Measurements from ENCODE around the gene RNF8.
"Not testable (repeated sequence)": the region's sequence is repeated elsewhere in the genome, so short reads cannot be mapped to it uniquely, and the experiment has no call there.

RNF8 gene, protein sequence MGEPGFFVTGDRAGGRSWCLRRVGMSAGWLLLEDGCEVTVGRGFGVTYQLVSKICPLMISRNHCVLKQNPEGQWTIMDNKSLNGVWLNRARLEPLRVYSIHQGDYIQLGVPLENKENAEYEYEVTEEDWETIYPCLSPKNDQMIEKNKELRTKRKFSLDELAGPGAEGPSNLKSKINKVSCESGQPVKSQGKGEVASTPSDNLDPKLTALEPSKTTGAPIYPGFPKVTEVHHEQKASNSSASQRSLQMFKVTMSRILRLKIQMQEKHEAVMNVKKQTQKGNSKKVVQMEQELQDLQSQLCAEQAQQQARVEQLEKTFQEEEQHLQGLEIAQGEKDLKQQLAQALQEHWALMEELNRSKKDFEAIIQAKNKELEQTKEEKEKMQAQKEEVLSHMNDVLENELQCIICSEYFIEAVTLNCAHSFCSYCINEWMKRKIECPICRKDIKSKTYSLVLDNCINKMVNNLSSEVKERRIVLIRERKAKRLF

DNA sequence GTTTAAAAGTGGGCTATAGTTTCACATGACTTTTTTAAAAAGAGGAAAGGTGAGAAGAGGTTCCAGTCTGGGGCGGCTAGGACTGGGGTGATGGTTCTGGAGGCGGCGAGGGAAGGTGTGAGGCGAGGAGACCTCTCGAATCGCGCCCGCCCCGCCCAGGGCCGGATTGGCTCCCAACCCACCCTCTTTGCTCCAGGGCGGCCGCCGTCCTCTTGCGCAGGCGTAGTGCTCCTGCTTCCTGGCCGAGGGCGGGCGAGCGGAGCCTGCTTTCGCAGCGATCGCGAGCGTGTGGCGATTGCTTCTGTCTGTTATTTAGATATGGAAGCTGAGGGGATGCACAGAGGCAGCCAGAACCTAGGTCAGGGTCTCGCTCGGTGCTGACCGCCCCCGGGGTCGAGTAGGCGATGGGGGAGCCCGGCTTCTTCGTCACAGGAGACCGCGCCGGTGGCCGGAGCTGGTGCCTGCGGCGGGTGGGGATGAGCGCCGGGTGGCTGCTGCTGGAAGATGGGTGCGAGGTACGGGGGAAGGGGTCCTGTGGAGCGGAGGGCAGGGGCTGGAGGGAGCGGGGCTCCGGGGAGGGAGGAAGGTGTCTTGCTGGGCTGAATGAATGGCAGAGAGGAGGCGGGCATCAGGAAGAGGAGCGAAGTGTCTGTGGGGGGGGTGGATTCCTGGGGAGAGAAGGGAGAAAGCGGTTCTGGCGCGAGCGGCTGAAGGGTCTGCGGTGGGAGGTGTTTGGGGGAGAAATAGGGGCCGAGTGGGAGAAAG lies at the start of gene RNF8:
RNF8 (plus strand) TSS at position 223 of the 765 bp plus-strand sequence; CDS start at position 405, 182 bp downstream.
- DNase-seq, result peak; percentile 87

DNA sequence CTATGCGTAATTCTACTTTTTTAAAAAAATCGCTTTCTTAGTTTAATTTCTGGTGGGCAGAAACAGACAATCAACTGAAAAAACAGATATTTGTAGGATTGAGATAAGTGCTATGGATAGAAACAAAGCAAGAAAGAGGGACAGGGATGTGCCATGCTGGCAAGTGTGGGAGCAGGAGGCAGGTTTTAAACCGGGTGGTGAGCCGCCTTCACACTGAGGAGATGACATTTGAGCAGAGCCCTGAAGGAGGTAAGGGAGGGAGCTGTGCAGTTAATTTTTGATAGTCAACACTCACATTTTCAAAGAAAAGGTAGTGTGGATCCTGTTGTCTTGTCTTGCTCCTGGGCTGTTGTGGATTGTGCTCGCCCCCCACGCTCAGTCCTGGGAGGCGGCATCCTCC lies 49.0 kb upstream of the RNF8 start:
- no peak for DNase-seq

DNA sequence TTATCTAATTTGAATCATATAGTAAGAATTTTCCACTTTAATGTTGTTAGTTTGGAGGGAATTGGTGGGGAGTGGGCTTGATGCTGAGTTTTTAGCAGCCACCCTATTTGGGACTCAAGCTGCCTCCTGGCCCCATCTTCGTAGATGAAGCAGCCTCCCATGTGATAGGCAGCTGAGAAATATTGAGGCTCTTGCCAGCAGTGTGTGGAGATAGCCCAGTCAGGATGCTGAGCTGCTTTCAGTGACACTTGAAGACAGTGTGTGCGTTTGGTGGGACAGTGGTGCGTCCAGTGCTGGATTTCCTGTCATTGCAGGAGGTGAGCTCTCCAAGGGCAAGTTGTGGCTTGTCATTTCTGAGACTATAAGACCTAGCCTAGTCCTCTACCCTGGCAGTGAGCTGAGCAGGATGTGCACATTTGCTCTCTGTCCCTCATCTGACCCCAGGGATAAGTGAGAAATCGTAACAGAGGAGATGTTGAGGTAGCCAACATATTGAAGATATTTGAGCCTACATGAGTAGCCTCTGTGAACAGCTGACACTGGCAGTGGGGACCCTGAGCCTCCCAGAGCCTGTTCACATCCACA lies 47.9 kb upstream of the RNF8 start:
- no peak for DNase-seq

DNA sequence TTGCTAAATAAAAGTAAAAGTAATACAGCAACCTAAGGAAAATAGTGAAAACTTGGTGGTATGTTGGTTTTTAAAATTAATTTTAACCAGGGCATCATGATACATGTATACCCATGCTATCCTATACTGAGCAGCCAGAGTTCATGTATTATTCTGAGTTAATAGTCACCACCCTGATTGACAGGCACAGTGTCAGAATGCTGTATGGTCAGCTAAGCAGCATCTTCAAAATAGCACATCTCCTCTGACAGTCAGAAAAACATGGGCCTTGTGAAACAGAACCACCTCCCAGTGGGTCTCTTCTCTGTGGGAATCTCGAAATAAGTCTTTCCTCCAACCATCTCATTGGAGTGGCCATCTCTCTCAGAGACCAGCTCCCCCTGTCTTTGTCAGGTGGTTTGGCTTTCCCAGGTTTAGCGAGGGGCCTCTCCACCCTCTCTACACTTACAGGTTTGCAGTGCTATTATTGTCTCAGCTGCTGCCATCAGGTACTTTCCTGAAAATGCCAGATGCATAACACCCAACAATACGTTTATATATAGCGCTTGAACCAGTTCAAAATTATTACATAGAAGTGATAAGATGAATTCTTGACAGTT lies 47.1 kb upstream of the RNF8 start:
- no peak for DNase-seq

DNA sequence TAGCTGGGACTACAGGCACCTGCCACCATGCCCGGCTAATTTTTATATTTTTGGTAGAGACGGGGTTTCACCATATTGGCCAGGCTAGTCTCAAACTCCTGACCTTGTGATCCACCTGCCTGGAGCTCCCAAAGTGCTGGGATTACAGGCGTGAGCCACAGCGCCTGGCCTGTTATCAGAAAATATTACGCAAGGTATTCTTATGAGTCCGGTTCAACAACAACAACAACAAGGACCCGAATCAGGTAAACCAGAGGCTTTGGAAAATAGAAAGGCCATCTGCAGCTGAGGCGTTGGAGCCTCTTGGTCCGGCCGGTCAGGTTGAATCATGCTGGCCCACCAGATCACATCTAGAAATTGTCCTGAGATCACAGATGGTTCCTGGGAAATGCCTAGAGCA lies 46.3 kb upstream of the RNF8 start:
- DNase-seq, result not testable (repeated sequence)

DNA sequence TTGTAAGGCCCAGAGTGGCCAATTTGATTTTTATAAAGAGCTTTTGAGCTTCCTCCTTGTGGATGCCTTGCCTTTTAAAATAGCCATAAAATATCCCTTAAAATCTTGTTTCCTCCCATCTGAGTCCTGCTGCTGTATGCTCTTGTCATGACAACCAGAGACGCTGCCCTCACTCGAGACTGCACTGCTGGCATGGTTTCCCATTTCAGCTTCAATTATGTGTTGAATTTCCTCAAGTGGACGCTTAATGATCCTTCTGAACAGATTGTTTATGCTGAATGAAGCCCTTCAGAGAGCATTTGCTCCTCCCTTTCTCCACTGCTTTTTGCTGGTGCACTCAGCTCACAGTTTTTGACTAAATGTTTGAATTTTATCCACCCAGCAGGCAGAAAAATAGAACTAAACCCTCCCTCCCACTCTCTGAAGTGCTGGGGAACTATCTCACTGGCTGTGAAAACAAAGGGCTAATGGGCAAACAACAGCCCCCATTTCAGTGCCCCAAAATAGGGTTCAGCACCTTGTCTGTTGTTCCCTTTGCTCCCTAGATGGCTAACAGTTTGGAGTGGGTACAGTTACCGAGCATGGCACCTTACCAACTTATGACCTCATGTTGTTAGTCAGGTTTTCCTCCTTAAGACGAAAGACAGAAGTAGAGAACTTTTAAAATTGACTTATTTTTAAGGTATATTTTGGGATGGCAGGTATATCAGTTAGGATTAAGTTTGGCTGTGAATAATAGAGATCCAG lies 45.5 kb upstream of the RNF8 start:
- DNase-seq, result no peak

DNA sequence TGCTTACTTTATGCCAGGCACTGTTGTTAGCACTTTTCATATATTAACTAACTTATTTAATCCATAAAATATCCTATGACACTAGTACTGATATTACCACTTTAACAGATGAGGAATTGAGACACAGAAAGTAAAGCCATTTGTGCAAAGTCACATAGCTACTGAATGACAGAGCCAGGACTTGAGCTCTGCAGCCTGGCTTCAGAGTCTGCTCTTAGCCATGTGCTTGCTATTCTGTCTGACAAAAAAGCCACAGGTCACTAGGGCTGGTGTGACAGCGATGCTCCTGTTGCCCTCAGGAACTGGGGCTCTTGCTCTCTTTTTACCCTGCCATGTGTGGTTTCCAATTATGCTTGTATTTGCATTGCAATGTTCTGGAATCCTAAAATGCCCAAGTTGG lies 44.7 kb upstream of the RNF8 start:
- no peak for DNase-seq

DNA sequence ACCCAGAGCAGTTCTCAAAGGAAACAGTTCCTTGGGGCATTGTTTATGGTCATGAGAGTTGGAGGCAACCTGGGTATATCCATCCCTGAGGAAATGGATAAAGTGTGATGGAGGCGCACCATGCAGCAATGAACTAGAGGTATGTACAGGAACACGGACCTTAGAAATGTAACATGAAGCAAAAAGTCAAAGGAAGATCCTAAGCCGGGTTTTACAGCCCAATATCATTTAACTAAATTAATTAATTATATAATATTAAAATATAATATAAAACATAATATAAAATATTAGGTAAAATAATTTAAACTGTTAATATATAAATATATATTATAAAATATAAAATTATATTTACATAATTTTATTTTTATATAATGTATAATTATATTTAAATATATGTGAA lies 44.1 kb upstream of the RNF8 start:
- DNase-seq, result no peak

DNA sequence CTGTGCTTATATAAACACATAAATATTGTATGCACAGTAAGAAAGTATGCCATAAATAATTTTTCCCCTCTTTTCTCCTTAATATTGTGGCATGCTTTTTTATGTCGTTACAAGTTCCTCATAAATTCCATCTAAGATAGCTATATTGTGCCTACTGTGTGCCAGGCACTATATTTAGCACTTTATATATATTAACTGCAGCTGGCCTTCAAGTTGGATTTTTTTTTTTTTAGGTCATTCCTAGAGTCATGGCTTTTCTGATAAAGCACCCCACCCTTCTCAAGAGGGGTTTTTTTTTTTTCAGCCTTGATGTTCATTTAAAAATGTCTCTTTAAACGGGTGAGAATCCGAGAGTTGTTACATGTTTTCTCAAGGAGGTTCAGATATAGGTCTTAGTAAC lies 42.8 kb upstream of the RNF8 start:
- no peak for DNase-seq

DNA sequence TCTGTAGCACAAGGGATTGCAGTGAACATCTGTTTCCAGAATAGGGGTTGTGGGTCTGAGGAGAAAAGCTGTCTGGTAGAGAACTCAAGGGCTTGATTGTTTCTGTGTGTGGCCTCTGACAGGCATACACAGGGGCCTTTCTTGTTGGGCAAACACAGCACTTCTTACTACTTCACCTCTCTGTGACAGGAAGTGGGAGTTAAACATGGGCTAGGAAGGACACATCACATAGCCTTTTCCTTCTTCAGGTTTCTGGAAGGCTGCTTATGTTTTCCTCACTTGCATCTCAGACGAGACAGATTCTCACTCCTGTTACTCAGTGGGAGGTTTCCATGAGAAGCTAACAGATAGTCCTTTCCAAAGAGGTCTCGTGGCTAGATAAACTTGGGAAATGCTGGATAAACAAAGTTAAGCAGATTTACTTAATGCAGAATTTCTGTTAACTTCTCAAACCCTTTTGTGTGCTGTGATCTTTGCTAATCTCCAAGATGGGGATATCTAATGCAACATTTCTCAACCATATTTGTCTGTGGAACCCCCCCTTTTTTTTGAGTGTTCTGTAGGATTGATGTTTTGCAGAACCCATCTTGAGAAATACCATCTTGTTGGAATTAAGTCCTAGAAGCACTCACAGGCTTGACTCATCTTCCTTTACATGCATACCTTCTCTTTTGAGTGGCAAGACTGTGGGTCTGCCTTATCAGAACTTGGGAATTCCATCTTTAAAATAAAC lies 41.9 kb upstream of the RNF8 start:
- DNase-seq, result no peak

DNA sequence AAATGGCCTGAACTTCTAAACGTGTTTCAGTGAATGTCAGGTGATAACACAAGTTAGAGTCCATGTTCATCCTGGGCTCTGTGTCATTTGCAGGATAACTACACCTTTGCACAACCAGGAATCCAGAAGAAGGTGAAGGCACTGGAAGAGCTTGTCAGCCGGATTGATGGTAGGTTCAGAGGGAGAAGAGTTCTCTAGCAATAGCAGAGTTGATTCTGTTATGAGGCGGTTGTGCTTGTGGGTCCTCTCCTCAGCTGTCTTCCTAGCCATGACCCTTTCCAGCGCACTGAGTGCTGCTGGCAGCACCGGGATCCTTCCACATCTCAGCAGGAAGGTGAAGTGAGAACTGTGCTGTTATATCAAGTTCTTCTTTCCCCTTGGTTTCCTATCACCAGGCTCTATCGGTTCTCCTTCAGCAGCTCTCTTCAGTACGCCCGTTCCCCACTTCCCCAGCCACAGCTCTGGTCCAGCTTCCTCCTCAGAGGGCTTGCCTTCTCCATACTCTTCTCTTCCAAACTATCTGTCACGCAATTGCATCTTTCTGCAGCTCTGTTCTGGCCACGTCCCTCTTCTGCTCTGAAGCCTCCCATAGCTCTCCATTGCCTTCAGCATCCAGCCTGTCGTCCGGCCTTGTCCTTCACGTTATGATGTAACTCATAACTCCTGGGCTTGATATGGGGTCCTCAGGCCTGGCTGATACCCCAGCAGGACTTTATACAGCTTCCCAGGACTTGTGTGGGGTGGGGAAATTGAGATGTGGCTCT lies 39.9 kb upstream of the RNF8 start:
- DNase-seq, result no peak

DNA sequence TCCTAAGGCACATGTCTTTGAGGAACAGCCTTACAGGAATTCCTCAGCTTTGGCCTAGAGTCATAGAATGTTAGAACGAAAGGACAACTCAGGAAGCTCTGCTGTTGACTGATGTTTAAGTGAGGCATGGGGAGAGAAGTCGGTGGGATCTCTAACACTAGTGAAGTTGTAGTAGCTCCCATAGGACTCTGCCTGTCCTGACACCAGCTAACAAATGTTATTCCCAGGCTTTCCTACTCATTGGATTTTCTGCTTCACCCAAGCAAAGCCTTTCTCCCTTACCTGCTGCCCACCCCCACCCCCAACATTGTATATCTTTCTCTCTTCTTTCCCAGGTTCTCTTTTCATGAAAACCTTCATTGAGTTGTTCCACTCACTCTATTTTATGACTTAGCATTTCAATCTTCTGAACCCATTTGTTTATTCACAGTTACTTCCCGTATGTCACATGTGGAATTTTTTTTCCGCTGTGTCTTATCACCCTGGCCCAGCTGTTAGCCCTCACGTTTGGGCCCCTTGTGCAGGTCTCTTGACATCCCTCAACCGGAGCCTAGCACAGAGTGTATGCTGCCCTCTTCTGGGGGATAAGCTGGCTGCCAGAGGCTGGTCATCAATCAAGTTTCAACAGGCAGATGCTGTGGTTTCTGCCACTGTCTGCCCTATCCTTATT lies 39.2 kb upstream of the RNF8 start:
- DNase-seq, result peak; percentile 30

DNA sequence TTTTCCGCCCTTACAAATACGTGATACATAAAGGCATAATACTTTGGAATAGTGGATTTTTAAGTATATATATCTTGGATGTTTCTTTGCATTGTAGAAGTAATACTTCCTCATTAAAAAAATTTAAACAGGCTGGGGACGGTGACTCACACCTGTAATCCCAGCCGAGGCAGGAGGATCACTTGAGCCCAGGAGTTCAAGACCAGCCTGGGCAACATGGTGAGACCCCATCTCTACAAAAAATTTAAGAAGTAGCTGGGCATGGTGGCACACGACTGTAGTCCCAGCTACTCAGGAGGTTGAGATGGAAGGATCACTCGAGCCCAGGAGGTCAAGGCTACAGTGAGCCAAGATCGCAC lies 38.6 kb upstream of the RNF8 start:
- no peak for DNase-seq

DNA sequence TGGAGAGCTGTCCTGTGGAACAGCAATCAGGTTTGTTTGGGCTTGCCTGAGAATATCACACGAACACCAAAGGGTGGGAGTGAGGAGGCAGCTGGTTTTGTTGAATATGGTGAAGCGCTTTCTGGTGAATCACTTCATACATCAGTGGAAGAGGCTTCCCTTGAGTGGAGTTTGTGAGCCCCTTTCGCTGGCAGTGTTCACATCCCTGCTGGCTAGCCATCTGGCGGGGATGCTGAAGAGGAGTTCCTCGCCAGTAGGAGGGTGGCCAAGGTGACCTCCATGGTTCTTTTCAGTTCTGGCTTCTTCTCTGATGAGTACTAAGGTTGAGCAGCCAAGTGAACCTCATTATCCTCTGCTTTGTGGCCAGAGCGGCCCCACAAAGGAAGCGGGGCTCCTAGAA lies 37.7 kb upstream of the RNF8 start:
- no peak for DNase-seq

DNA sequence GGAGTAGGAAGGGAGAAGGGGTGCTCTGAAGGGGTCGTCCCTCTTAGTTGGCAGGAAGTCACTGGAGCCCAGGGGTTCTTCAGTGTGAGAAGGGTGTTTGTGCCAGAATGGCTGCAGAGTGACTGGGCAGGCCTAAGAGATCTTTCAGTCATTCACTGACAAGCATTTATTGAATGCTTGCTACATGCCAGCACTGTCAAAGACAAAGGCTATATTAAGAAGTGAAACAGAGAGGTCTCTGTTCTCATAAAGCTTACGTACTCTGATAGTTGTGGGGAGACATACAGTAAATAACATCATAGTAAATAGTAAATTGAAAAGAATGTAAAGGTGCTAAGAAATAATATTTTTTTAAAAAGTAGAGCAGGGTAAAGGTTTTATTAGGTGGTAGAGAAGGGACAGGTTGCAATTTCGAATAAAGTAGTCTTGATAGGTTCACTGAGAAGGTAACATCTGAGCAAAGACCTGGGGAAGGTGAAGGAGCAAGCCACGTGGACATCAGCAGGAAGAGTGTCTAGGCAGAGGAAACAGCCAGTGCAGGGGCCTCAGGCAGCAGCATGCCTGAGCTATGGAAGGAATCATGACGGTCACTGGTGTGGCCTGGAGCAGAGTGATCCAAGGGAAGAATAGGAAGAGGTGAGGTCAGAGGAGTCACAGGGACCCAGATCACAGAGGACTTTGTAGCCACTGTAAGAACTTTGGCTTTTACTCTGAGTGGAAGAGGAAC lies 36.3 kb upstream of the RNF8 start:
- no peak for DNase-seq

DNA sequence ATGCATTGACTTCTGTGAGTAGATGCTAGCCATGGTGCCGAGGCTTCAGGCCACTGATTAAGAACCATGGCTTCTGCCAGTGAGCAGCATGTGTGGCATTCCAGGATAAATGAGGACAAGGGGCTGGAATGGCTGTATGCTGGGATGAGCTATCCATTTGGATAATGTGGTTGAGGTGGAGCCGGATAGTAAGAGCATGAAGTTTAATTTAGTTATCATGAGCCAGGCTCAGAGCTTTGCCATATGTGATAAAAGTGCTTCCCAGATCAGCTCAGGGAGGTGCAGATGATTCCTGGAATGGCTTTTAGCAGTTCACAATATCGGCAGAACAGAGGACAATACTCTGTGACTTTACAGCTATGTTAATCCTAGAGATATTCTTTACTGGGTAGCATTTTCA lies 34.6 kb upstream of the RNF8 start:
- no peak for DNase-seq

DNA sequence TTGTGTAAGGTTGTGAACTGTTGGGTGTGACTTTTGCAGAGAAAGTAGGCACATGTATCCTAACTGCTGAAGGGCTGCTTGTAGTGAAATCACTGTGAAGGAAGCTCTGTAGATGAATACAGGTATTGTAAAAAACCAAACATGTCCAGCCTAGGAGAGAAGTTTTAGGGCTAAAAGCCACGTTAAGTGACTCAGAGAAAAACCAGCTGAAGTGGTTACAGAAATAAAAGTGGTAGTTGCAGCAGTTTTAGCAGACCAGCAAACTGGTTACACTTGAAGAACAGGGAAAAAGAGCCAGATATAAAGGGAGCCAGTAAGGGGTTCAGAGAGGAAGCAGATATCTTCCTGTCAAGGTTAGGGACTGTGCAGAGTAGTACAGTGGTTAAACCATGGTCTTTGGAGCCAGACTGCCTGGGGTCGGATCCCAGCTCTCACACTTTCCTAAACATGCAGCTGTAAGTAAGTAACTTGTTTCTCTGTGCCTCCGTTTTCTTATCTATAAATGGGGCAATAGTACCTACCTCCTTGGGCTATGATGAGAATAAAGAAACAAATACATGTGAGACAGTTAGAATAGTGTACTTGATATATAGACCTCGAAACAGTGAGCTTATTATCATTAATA lies 33.8 kb upstream of the RNF8 start:
- no peak for DNase-seq

DNA sequence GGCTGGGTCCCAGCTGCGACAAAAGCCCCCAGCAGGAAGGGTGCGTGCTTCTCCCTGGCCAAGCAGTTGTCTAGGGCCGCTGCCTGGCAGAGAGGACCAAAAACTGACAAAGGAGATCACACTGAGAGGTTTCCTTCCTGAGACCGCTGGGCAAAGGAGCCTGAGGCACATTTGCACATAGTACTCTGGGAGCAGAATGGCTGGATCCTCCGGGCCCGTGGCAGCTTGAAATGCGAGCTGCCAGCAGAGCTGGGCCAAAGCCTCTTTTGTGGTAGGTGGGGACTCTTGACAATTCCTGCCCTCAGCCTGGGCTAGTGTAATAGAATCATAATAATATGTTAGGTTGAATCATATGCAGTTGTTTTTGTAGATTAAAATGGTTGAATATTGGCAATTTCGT lies 33.1 kb upstream of the RNF8 start:
- DNase-seq, result no peak

DNA sequence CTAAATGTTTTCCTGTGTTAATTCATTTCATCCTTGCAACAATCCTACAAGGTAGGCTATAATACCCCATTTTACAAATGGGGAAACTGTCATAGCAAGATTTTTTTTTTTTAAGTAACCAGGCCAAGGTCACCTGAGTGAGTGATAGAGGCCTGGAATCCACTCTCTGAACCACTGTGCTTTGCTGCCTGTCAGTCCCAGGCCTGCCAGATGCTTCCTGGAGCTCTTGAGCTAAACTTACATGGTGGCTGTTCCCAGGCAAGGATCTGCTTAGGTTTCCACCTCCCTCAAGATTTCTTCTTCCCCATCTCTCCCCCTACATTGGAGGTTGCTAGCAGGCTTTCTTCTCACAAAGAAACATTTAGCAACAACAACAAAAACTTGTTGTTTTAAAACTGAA lies 32.7 kb upstream of the RNF8 start:
- no peak for DNase-seq

Measured in activated CD8-positive, alpha-beta memory T cell treated with anti-CD3 and anti-CD28 coated beads, Interleukin-2, amount 50 U/mL, for 4 hours (primary cell).